HG02678 (cell line): ENCODE data around the gene CELSR1.

Source experiments
- ATAC-seq: cut with Tn5 transposase; IDR thresholded peaks from one replicate; pipeline ENCODE4 v1.9.1; 2021; ENCODE audit warnings: mild to moderate bottlenecking, moderate library complexity; ENCODE audit not compliant: unreplicated experiment

The CELSR1 gene

GRCh38 chr22:46380581-46380980 is 156.8 kb downstream of the CELSR1 start:
- no peak for ATAC-seq

DNA sequence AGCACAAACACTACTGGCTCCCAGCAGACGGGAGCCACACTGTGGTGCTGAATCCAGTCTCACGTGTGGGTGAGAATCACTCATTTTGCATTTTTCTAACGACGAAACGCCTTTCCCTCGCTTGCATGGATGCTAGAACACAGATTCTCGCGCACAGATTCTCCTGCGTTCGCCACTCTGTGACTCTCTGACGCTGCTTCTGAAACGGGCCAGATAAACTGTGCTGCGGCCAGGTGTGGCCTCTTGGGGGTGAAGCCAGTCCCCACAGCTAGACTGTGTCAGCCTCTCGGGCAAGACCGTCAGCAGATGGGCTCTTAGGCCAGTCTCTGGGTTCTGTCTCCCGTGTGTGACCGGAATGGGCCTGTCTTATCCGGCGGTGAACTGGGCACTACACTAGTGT is 157.4 kb downstream of the CELSR1 start:
- ATAC-seq: no peak

- no peak for ATAC-seq
Measured at GRCh38 chr22:46379066-46379930, 158.1 kb downstream of the CELSR1 start.

DNA sequence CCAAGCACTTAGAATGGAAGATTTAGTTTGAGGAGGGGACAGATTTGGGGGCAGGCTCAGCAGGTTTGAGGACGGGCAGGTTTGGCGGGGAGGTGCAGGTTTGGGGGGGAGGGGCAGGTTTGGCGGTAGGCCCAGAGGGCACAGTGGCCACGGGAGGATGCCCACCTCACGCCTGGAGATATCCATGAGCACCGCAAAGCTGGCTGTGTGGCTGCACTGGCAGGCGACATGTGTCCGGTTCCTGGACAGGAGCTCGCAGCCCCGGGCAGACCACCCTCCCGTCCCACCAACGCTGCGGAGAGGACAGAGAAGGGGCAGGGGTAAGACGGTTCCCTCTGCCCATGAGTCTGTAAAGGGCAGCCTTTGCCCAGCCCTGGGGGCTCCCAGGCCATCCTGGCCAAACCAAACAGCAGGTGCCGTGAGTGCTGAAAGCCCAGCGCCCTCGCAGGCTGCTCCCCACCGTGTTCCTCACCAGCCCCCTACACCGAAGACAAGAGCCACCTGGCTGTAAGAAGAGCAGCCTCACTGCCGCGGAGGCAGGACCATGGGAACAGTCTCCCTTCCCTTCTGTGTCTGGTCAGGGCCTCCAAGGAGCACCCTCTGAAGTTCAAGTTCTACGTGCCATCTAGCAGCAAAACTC is 158.9 kb downstream of the CELSR1 start:
- no peak for ATAC-seq

DNA sequence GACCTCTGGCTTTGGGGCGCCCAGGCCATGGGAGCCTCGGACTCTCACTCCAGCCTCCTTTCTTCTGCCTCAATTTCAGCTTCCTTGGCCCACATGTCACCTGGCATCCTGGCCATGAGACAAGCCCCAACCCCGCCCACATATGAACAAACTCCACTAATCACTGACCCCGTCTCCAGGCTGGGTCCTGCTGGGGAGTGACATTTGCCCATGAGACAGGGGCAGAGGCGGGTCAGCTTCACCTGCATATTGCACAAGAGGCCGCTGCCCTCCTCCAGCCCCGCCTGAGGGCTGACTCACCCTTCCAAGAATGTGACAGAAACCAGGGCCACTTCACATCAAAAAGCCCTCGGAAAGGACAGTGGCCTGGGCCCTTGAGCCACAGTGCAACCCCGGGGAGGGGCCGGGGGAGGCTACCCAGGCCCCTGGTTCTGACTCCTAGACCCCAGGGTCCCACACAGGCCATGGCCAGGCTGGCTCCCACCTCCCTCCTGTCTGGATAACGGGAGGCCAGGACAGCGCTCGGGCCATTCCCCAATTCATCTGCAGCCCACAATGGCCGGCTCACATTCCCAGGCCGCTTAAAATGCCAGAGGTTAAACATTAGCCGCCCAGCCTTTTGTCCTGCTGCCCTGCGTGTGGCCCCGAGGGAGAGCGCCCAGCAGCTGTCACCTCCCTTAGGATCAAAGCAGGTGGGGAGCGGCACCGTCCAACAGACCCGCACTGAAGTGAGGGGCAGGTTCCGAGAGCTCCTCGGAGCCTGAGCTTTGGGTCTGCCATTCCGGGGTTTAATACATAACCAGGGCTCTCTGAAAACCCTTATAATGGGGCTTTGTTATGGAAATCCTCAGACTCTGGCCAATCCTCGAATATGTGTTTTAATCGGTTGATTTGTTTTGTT is 159.6 kb downstream of the CELSR1 start:
- ATAC-seq: no peak

DNA sequence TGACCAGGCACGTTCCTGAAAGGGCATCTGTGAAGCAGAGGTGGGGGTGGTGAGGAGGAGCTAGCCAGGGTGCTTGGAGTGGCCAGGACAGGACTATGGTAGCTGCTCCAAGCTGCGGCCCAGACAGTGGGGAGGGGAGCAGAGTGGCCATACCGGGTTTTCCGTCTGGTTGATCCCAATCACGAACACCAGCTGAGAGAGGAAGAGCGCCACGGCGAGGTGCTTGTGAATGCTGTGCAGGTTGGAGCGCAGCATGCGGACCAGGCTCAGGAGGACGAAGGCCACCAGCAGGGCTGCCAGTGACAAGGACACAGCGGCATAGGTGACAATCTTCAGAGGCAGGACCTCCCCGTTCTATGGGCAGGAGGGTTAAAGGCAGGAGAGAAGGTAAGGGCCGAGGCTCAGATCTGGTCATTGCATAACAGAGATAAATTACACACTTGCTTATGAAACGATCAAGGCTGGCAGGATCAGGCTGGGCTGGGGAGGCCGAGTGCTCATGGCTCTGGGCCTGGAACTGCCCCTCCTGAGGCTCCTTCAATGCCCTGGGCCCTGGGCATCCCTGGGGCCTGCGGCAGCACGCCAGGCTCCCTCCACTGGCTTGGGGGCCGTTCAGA is 160.4 kb downstream of the CELSR1 start:
- no peak for ATAC-seq

GRCh38 chr22:46376111-46376510 is 161.3 kb downstream of the CELSR1 start:
- no peak for ATAC-seq

DNA sequence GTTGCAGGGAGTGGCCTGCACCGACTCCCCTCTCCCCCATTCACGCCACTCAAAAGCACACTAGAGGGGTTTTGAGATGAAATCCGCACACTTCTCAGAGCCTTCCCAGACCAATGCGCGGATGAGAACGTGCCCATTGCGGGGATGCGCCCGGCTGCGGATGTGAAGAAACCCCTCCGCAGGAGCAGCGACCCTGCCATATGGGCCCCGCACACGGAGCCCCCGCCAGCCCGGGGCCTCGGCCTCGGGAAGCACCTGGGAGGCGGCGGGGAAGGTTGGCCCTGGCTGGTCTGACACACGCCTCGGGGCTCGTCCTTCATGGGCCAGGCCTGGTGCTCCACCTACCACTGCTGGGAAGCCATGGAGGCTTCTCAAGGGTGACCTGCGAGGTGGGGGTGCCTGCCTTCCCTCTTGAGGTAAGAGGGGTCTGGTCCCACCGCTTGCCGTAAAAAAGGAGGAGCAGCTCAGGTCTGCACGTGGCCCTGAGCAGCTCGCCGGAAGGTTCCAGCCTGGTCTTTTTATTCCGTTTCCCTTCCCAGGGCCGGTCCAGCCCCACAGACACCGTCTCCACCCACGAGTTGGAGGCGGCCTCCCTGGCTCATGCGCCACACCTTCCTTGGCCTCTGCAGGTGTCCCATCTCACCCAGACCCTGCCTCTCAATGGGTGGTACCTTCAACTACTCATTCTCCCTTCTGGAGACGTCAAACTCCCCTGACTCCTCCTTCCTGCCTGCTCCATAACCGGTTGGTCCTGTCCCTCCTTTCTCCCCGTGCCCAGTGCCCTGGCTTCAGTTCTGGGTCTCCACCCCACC is 162.6 kb downstream of the CELSR1 start:
- no peak for ATAC-seq

DNA sequence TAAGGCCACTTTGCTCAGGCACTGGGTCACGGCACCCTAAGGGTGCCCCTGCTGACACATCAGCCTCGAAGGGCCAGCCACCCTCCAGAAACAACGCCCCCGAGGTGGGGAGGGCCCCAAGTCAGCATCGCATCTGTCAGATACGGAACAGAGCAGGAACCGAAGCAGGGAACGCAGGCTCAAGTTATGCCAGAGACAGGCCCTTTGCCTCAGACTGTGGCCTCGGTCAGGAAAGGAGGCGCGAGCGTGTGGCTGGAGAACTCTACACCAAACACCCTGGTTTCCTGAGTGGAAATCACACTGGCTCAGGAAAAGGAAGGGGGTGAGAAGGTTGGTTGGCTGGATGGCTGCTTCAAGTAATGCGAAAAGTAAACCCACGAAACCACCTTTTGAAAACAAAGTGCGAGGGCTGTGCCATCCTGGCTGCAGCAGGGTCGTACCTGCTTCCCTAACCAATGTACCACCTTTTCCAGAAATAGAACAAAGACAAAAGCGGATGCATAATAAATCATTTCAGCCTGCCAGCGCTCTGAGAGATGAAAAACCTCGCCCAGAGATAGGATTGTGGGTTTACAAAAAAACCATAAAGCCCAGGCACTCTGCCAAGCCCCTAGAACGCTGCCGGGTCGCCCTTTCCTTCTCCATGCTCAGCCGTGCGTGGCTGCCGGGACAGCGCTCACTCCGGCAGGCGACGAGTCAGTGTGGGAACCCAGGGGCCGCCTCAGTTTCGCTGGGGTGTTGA is 163.3 kb downstream of the CELSR1 start:
- ATAC-seq: no peak

DNA sequence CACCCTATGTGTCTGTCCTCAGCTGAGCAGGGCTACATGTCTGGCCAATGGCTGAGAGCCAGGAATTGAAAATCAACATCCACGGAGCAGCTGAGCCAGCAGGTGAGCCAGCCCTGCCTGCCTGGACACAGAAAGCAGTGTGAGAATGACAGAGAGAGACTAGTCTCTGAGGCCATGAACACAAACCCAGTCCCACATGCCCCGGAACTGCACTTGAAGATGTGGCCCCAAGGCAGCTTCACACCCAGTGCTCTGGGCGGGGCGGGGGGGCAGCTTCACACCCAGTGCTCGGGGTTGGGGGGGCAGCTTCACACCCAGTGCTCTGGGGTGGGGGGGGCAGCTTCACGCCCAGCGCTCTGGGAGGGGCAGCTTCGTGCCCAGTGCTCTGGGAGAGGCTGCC is 164.3 kb downstream of the CELSR1 start:
- no peak for ATAC-seq

DNA sequence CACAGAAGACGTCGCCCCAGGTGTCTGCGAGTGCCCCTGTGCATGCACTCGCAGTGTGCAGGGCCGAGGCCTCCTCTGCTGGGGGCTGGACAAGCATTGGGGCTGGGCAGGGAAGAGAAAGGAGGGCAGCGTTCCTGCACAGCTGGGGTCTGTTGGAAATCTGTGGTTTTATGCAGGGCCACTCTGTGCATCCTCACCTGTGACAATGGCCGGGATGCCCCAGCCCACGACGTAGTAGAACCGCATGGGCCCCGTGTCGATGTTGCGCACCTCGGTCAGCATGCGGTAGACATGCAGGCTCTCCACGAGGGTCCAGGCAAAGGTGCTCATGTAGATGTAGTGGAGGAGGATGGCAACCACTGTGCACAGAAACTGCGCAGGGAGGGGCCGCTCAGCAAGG is 164.7 kb downstream of the CELSR1 start:
- ATAC-seq: no peak

DNA sequence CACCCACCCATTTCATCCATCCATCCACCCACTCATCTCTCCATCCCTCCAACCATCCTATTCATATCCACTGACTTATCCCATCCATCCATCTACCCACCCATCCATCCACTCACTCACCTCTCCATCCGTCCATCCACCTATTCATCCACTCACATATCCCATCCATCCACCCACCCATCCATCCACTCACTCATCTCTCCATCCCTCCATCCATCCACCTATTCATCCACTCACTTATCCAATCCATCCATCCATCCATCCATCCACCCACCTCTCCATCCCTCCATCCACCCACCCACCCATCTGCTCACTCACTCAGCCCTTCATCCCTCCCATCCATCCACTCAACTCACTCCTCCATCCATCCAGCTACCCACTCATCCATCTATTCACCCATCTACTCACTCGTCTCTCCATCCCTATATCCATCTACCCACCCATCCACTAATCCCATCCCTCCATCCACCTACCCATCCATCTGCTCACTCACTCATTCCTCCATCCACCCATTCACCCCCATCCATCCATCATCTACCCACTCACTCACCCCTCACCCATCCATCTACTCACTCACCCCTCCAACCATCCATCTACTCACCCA is 165.7 kb downstream of the CELSR1 start:
- ATAC-seq: no peak

DNA sequence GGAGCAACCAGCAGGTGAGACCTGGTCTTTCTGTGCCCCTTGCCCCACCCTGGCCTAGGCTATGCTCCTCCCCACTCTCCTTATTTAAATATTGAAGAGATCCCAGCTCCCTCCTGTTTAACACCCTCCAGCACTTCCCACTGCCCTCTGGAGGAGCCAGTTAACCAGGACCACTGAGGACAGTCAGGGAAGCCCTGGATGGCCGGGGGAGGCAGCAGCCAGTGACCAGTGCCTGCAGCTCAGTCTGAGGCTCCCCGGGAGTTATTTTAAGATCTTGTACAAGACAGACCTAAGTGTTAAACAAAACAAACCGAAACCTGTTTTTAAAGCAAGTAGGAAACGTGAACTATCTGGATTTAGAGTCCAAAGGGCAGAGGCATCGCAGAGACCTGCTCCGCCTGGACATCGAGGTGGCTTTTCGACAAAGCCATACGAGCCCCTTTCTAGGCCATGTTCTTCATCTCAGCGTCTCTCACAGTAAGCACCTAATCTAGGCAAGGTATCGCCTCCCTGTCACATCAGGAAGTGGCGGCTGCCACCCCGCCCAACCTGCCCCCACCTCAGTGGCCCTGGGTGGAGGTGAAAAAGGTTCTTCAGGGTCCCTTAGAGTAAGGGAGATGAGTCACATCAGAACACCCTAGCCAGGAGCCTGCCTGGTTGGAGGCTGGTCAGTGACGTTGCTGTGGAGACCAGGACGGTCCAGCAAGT is 166.7 kb downstream of the CELSR1 start:
- ATAC-seq: no peak

- ATAC-seq: no peak
Measured at GRCh38 chr22:46369716-46370583, 167.5 kb downstream of the CELSR1 start.

- no peak for ATAC-seq
Measured at GRCh38 chr22:46368871-46369715, 168.3 kb downstream of the CELSR1 start.

GRCh38 chr22:46368422-46368821 is 169.0 kb downstream of the CELSR1 start:
- ATAC-seq: no peak
